ENCODE data around the gene CRY2. TPM values are rescaled to one million over a fixed set of nuclear protein-coding genes. Genes with fewer than 3 reads are reported as not detected.

CRY2 gene
- total and polyA plus RNA-seq, 2 of the 8 experiments (the other 6 are each of a cell fraction or from before 2014, with no cell fraction given), result 8.0 to 9.4 TPM

DNA sequence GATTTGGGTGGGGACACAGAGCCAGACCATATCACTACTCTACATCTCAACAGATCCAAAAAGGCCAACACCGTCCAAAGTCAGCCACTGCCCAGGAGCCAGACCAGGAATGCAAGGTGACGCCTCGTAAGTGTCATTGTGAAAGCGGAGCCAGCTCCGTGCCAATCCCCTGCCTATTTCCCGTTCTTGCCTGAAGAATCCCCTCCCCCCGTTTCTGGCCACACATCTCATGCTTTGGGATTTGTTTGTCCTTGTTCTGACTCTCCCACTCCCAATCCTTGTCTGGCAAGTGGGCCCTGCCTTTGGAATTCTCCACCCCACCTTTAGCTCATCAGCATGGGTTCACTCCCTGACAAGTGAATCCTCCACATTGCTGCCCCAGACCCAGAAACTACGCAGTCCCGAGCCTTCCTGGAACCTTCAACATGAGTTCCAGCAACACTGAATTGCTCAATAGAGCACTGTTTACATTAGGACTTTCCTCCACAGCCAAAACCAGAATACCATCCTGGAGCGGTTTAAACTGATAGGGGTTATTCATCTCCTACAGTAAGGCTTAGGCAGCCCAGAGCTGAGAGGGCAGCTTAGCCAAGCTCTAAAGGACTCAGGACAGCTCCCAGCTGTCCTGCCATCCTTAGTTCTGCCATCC lies 48.4 kb upstream of the CRY2 start (continued):
- no peak for TF ChIP-seq SRF (IDR thresholded peaks at IDR 0.05; ENCODE audit: low read depth, low read length)

Data from H1 (cell line).